Mesothelial cell of epicardium (in vitro differentiated cells): ENCODE results near the gene PPP2R3A. TPM values are rescaled to one million over a fixed set of nuclear protein-coding genes. Genes with fewer than 3 reads are reported as not detected.
"Not testable (repeated sequence)": the region's sequence is repeated elsewhere in the genome, so short reads cannot be mapped to it uniquely, and the experiment has no call there.

Source experiments
- DNase-seq, 2 experiments: peaks; one replicate each; pipeline ENCODE4 v3.0.0; 2021; ENCODE audit warnings: low spot score in 2 of 2; ENCODE audit not compliant: unreplicated experiment in 2 of 2
- H3K27ac Mint-ChIP-seq: 2 replicates; pipeline ENCODE4 v1.8.0; 2021; ENCODE audit warnings: mixed read lengths
- H3K27me3 Mint-ChIP-seq: 2 replicates; pipeline ENCODE4 v1.8.0; 2021; ENCODE audit warnings: low read depth, mixed read lengths
- H3K36me3 Mint-ChIP-seq: 2 replicates; pipeline ENCODE4 v1.8.0; 2021; ENCODE audit warnings: mixed read lengths
- H3K4me1 Mint-ChIP-seq: 2 replicates; pipeline ENCODE4 v1.8.0; 2021; ENCODE audit warnings: mixed read lengths
- H3K4me3 Mint-ChIP-seq: 2 replicates; pipeline ENCODE4 v1.8.0; 2021; ENCODE audit warnings: mild to moderate bottlenecking, moderate library complexity, mixed read lengths
- H3K9me3 Mint-ChIP-seq: 2 replicates; pipeline ENCODE4 v1.8.0; 2021; ENCODE audit warnings: mixed read lengths
- total RNA-seq: library from RNA; stranded (reverse); gene quantifications from 3 replicates; pipeline ENCODE4 v1.2.1, GENCODE V29; 2021
- TF ChIP-seq, protein P1 (sequence below): fragments of 200-600 bp; sonication (generic); IDR thresholded peaks from one replicate; pipeline ENCODE4 v1.5.0; 2021; ENCODE audit warnings: antibody characterized with exemption; ENCODE audit not compliant: unreplicated experiment

Gene PPP2R3A
- total RNA-seq, 1 donor from 2014 or later, result 18.7 TPM

DNA sequence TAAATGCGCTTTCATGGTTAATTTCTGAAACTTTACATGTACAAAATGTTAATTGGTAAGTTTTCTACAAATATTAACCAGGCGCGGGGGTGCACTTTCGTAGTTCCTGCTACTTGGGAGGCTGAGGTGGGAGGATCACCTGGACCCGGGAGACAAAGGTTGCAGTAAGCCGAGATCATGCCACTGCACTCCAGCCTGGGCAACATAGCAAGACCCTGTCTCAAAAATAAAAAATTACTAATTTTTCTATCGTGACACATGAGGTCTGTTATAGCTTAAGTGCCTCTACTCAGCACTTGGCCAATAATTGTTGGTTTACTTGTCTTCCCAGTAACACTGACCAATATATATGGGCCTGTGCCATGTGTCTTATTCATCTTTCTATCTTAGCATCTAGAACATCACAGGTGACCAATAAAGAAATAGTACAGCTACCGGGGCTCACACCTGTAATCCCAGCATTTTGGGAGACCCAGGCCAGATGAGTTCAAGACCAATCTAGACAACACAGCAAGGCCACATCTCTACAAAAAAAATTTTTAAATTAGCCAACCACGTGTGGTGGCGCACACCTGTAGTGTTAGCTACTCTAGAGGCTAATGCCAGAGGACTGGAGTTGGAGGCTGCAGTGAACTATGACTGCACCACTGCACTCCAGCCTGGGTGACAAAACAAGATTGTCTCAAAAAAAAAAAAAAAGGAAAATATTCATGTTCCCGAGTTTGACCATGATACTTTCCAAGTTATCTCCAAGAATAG is 224.5 kb downstream of the PPP2R3A start:
- H3K27ac Mint-ChIP-seq, result no peak overlapping the region
- no peak for DNase-seq
- H3K27me3 Mint-ChIP-seq, result no peaks in the 10 kb centered on the region
- H3K4me1 Mint-ChIP-seq, result peaks cover 57% of the 10 kb centered on the region
- H3K36me3 Mint-ChIP-seq, result peaks cover 6% of the 10 kb centered on the region
- no peaks in the 10 kb centered on the region for H3K9me3 Mint-ChIP-seq
- no peak overlapping the region for H3K4me3 Mint-ChIP-seq
- TF ChIP-seq, protein P1, sequence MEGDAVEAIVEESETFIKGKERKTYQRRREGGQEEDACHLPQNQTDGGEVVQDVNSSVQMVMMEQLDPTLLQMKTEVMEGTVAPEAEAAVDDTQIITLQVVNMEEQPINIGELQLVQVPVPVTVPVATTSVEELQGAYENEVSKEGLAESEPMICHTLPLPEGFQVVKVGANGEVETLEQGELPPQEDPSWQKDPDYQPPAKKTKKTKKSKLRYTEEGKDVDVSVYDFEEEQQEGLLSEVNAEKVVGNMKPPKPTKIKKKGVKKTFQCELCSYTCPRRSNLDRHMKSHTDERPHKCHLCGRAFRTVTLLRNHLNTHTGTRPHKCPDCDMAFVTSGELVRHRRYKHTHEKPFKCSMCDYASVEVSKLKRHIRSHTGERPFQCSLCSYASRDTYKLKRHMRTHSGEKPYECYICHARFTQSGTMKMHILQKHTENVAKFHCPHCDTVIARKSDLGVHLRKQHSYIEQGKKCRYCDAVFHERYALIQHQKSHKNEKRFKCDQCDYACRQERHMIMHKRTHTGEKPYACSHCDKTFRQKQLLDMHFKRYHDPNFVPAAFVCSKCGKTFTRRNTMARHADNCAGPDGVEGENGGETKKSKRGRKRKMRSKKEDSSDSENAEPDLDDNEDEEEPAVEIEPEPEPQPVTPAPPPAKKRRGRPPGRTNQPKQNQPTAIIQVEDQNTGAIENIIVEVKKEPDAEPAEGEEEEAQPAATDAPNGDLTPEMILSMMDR, result no peak

DNA sequence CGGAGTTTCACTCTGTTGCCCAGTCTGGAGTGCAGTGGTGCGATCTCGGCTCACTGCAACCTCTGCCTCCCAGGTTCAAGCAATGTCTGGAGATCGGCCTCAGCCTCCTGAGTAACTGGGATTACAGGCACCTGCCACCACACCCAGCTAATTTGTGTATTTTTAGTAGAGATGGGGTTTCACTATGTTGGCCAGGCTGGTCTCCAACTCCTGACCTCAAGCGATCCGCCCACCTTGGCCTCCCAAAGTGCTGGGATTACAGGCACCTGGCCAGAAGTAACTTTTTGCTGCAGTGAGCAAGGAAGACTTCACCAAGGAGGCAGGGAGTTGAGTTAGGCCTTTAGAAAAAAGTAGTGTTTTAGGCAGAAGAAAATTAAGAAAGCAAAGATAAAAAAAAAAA is 226.7 kb downstream of the PPP2R3A start:
- H3K27ac Mint-ChIP-seq, result peak overlapping the region; percentile 62
- H3K4me1 Mint-ChIP-seq, result peaks cover 51% of the 10 kb centered on the region

DNA sequence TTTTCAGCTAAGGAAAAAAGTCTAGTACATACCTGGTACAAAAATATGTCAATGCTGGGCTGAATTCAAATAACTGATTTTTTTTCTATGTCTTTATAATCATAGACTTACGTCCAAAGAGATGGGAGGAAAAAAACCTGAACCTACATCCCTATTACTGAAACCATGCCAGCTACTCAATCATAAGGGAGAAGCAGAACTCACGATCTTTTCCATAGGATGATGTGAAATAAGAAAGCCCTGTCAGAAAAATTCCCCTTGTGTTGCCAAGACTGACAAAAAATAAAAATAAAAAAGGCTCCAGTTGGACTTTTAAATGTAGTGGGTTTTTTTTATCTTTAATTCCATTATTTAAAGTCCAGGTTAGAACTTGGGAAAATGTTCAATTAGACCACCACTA is 227.3 kb downstream of the PPP2R3A start:
- peak overlapping the region; percentile 93 for H3K4me3 Mint-ChIP-seq
- H3K9me3 Mint-ChIP-seq, result no peaks in the 10 kb centered on the region
- no peak for DNase-seq
- peaks cover 56% of the 10 kb centered on the region for H3K4me1 Mint-ChIP-seq
- peaks cover 2% of the 10 kb centered on the region for H3K27me3 Mint-ChIP-seq
- TF ChIP-seq, protein P1, result no peak
- peaks cover 6% of the 10 kb centered on the region for H3K36me3 Mint-ChIP-seq
- peak overlapping the region; percentile 99 for H3K27ac Mint-ChIP-seq

More for the DNA sequence above, 226.7 kb downstream of the PPP2R3A start:
- not testable (repeated sequence) for H3K36me3 Mint-ChIP-seq, H3K9me3 Mint-ChIP-seq, DNase-seq, H3K27me3 Mint-ChIP-seq
- H3K4me3 Mint-ChIP-seq, result peak overlapping the region; percentile 93

DNA sequence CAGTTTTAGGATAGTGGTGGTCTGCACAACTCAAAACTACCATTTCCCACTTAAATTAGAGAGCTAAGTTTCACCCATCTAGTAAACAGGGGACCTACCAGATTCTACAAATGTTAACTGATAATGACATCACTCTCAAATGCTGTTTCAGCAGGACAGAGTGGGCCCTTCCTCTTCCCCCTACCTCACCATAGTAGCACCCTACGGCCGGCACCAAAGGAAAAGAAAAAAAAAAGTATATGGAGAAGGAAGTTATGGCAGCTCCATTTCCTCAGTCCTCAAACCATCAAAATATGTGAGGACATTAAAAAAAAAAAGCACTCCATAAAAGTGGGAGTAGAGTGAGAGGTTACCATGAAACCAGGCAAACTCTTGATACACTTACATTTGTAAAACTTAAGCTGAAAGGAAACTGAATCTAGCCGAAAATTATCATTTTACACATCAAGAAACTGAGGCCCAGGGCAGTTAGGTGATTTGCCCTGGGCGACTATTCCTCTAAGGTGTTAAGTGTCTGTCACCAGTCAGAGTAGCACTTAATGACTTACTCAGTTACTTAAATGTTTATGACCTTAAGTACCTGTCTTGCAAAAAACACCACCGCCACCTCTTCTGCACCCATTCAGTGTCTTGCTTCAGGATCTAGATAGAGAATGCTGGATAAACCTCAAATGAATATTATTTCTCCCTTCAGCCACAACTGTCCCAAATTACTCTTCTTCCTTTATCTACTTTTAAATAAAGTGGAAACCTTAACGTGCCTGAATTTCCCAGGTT is 227.9 kb downstream of the PPP2R3A start:
- peaks cover 56% of the 10 kb centered on the region for H3K4me1 Mint-ChIP-seq
- DNase-seq, result no peak
- peaks cover 6% of the 10 kb centered on the region for H3K9me3 Mint-ChIP-seq
- H3K36me3 Mint-ChIP-seq, result peaks cover 9% of the 10 kb centered on the region
- peak overlapping the region; percentile 99 for H3K27ac Mint-ChIP-seq
- H3K27me3 Mint-ChIP-seq, result peaks cover 2% of the 10 kb centered on the region
- H3K4me3 Mint-ChIP-seq, result peak overlapping the region; percentile 93
- TF ChIP-seq, protein P1, result no peak

DNA sequence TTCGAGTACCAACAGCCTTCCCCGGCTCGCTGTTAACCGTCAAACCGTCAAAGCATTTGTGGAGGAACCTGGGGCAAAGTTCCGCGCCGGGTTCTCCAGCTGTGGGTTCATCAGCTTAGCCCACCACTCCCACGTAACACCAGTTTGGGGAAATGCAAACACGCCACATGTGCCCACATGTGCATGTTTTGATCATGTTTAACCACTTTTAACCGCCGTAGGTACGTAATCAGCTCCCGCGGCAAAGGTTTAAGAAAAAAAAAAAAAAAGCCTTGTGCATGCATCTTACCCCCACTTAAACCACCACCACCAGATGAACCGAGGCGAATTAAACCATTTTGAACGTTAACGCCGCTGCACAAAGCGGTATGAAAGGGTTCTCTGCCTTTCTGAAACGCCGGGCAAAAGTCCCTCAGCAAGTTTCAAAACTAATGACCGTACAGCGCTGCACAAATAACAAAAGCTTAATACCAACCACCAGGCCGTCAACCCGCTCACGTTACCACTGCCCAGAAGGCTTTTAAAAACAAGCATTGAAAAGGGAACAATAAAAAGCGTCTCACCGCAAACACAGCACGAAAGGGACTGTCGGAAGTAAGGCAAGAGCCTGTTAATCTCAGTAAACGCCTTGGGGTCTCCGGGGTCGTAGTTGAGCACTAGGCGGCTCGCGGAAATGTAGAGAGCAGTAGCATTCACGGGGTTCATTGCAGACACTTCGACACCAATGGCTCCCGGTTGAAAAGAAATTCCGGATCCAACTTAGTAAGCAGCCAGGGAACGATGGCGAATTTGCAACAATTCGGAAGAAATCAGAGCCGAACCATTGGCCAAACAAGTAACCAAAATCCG is 229.1 kb downstream of the PPP2R3A start:
- DNase-seq, result peak in 1 of 2 experiments; percentile 38
- H3K4me1 Mint-ChIP-seq, result peaks cover 50% of the 10 kb centered on the region
- H3K4me3 Mint-ChIP-seq, result peak overlapping the region; percentile 93
- H3K9me3 Mint-ChIP-seq, result peaks cover 6% of the 10 kb centered on the region
- H3K36me3 Mint-ChIP-seq, result peaks cover 9% of the 10 kb centered on the region
- TF ChIP-seq, protein P1, result no peak
- H3K27me3 Mint-ChIP-seq, result peaks cover 2% of the 10 kb centered on the region
- peak overlapping the region; percentile 99 for H3K27ac Mint-ChIP-seq
